Measurements from ENCODE around the gene DDX18. TPM values are rescaled to one million over a fixed set of nuclear protein-coding genes. Genes with fewer than 3 reads are reported as not detected.

Gene DDX18
- total RNA-seq: 41.9 and 50.0 TPM in 2 replicates

DNA sequence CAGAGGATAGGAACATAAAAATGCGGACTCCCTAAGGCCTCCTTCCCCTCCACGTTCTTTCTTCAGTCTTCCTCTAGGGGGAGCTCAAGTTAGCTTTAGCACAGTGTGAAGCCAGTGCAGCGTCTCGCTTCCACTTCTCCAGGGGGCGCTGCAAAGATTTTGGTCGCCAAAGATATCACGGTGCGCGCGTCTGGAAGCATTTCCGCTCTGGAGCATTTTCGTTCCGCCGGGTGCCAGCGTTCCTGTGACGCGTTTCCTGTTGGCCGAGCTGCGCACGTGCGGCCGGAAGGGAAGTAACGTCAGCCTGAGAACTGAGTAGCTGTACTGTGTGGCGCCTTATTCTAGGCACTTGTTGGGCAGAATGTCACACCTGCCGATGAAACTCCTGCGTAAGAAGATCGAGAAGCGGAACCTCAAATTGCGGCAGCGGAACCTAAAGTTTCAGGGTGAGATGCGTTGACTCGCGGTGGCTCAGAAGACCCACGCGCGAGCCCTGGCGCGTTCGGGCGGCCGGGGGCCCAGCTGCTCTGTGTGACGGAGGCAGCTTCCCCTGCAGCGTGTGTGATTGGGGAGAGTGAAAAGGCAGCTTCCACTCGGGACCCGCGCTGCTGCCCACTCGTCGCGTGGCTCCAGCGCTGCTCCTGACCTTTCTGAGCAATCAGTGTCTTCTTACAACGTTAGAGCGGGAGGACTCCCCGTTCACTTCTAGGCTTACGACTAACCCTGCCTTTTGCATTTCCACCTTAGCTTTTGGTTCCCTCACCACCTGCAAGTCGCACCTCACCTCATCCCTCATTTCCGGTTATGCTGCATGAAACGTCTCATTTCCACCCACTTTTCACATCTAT, at the start of gene DDX18:
Gene DDX18 (plus strand): TSS at position 275 of the 848 bp plus-strand sequence. CDS start 87 bp downstream, at position 362.

Other genes with a start within 250 kb of the DDX18 start
- gene CCDC93, start 199.4 kb downstream of the DDX18 start, total RNA-seq: 19.2 and 28.6 TPM in 2 replicates